ENCODE data around the gene DAGLA.

DNA sequence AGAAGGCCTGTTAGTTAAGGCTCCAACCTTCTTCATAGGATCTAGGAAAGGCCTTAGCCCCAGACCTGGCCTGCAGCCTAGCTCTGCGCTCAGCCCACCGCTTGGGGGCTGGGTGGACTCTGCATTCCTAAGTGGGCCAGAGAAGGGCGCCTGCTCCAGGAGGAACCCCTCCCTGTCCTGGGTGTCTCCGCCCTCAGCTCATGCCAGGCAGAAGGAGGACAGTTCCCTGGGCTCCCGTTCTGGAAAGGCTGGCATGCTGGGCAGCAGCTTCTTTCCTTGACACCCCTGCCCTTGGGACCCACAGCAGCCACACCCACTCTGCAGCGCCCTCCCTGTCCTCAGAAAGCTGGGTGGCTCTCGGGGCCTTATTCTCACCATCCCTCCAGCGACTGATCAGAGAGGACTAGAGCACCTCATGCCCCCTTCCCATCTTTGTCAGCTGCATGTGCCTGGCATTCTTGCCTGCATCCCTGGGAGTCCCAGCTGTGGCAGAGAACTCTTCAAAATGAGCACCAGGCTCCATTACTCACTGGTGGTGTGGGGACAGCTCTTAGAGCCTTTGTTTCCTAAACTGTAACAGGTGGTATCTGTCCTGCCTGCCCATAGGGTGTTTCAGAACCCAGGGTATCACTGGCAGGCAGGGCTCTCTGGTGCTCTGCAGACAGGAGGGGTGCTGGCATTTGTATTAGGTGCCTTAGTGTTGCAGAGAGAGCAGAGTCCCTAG, 51.9 kb downstream of the DAGLA start:
- TF ChIP-seq EP300 (IDR thresholded peaks at IDR 0.05), result no peak
- TF ChIP-seq CTCF (IDR thresholded peaks at IDR 0.05), result no peak

Measured in tibial nerve (tissue), 4 donors.